Natural killer cell (primary cell): ENCODE data around the gene PLAGL1. TPM values are rescaled to one million over a fixed set of nuclear protein-coding genes. Genes with fewer than 3 reads are reported as not detected.

Source experiments
- ATAC-seq, 3 donors: fragments of 150-1000 bp in 2 of 3; fragments of 200-7000 bp in 1 of 3; cut with Tn5 transposase; 1 replicate in 1 of 3; 2 replicates in 2 of 3; pipeline ENCODE4 v1.10.0; 2021; ENCODE audit warnings: mild to moderate bottlenecking in 2 of 3, moderate library complexity in 2 of 3
- DNase-seq, 2 donors: peaks; one replicate each; pipeline versions ENCODE4 v3.0.0 to v3.0.0-alpha.2; 2013 to 2021; ENCODE audit warnings: mixed read lengths in 1 of 2
- H3K27ac ChIP-seq: one replicate; pipeline ENCODE4 v1.5.1; 2013; ENCODE audit warnings: mild to moderate bottlenecking, low read length
- H3K27me3 ChIP-seq: one replicate; pipeline ENCODE4 v1.6.1; 2013; ENCODE audit warnings: low read length; ENCODE audit not compliant: control insufficient read depth, insufficient read depth
- H3K36me3 ChIP-seq: one replicate; pipeline ENCODE4 v1.6.1; 2013; ENCODE audit warnings: low read length; ENCODE audit not compliant: control insufficient read depth, insufficient read depth
- H3K4me1 ChIP-seq: one replicate; pipeline ENCODE4 v1.6.1; 2013; ENCODE audit warnings: low read length; ENCODE audit not compliant: control insufficient read depth, insufficient read depth
- H3K4me3 ChIP-seq: one replicate; pipeline ENCODE4 v1.5.1; 2013; ENCODE audit warnings: low read length
- H3K9me3 ChIP-seq: one replicate; pipeline ENCODE4 v1.6.1; 2013; ENCODE audit warnings: low read length; ENCODE audit not compliant: control insufficient read depth, insufficient read depth
- H3K27ac Mint-ChIP-seq, 2 donors: one replicate each; pipeline ENCODE4 v1.8.0; 2022; ENCODE audit warnings: mild to moderate bottlenecking in 2 of 2, mixed read lengths in 2 of 2, moderate library complexity in 1 of 2
- H3K27me3 Mint-ChIP-seq, 2 donors: one replicate each; pipeline ENCODE4 v1.8.0; 2022; ENCODE audit warnings: low read depth in 2 of 2, mixed read lengths in 2 of 2
- H3K36me3 Mint-ChIP-seq: one replicate; pipeline ENCODE4 v1.8.0; 2022; ENCODE audit warnings: mixed read lengths
- H3K4me1 Mint-ChIP-seq, 2 donors: one replicate each; pipeline ENCODE4 v1.8.0; 2022; ENCODE audit warnings: mixed read lengths in 2 of 2
- H3K4me3 Mint-ChIP-seq: one replicate; pipeline ENCODE4 v1.8.0; 2022; ENCODE audit warnings: mild to moderate bottlenecking, moderate library complexity, mixed read lengths
- H3K9me3 Mint-ChIP-seq, 2 donors: one replicate each; pipeline ENCODE4 v1.8.0; 2022; ENCODE audit warnings: mixed read lengths in 2 of 2
- WGBS: methylation state at CpG from one replicate; pipeline ENCODE4 v1.1.7; 2013; ENCODE audit warnings: missing lambda C conversion rate; ENCODE audit not compliant: insufficient coverage; 5-methylcytosine and 5-hydroxymethylcytosine counted together
- intact Hi-C: fragments of 100-400 bp; cut with micrococcal nuclease; formaldehyde crosslinking; loops from one replicate; pipeline ENCODE4 v1.14.2; 2022
- total RNA-seq, 4 donors: library from RNA; stranded (reverse); fragments of 120-200 nt in 1 of 4; gene quantifications; one replicate each; pipeline versions ENCODE4 v1.2.3 to v1.2.4, GENCODE V29; 2013 to 2022
- TF ChIP-seq, protein P1 (sequence below): fragments of 200-600 bp; IDR thresholded peaks from one replicate; pipeline ENCODE4 v1.8.0; 2022; ENCODE audit warnings: antibody characterized with exemption

PLAGL1 gene
- total RNA-seq, 3 donors from 2014 or later (not counting 1 experiment from before 2014, with no cell fraction given): 4.9 to 12.2 (median 6.8) TPM

DNA sequence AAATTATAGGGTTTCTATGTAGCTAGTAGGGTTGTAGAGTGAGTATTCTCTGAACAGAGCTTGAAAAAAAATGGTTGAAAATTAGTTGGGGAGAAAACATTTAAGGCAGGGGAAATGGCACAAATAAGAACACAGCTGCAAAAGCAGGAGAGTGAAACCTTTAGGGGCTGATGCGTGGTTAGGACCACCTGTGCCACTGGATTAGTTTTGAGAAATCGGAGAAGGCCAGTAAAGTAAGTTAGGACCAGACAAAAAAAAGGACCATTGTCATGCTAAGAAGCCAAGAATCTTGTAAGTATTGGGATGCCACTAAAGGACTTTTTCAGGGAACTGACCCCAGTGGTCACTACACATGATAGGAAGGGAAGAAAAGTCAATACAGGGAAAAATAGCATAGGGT, 9.4 kb downstream of the PLAGL1 start:
- Mint-ChIP-seq H3K27ac (no peak overlapping the region), H3K4me3 (no peak overlapping the region), H3K27me3 (peaks cover 6 to 17% of the 10 kb centered on the region in 2 donors), H3K4me1 (no peaks in the 10 kb centered on the region), H3K9me3 (no peaks in the 10 kb centered on the region), H3K36me3 (no peaks in the 10 kb centered on the region)
- H3K9me3 ChIP-seq: no peaks in the 10 kb centered on the region
- no peaks in the 10 kb centered on the region for H3K27me3 ChIP-seq
- ATAC-seq: no peak
- no peak for DNase-seq
- H3K27ac ChIP-seq: no peak overlapping the region
- no peaks in the 10 kb centered on the region for H3K4me1 ChIP-seq
- WGBS: 69% methylated on average over 2 of the region's 2 CpGs
- TF ChIP-seq, protein P1, sequence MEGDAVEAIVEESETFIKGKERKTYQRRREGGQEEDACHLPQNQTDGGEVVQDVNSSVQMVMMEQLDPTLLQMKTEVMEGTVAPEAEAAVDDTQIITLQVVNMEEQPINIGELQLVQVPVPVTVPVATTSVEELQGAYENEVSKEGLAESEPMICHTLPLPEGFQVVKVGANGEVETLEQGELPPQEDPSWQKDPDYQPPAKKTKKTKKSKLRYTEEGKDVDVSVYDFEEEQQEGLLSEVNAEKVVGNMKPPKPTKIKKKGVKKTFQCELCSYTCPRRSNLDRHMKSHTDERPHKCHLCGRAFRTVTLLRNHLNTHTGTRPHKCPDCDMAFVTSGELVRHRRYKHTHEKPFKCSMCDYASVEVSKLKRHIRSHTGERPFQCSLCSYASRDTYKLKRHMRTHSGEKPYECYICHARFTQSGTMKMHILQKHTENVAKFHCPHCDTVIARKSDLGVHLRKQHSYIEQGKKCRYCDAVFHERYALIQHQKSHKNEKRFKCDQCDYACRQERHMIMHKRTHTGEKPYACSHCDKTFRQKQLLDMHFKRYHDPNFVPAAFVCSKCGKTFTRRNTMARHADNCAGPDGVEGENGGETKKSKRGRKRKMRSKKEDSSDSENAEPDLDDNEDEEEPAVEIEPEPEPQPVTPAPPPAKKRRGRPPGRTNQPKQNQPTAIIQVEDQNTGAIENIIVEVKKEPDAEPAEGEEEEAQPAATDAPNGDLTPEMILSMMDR: no peak
- intact Hi-C loops: no loop called here
- no peak overlapping the region for H3K4me3 ChIP-seq
- no peaks in the 10 kb centered on the region for H3K36me3 ChIP-seq

DNA sequence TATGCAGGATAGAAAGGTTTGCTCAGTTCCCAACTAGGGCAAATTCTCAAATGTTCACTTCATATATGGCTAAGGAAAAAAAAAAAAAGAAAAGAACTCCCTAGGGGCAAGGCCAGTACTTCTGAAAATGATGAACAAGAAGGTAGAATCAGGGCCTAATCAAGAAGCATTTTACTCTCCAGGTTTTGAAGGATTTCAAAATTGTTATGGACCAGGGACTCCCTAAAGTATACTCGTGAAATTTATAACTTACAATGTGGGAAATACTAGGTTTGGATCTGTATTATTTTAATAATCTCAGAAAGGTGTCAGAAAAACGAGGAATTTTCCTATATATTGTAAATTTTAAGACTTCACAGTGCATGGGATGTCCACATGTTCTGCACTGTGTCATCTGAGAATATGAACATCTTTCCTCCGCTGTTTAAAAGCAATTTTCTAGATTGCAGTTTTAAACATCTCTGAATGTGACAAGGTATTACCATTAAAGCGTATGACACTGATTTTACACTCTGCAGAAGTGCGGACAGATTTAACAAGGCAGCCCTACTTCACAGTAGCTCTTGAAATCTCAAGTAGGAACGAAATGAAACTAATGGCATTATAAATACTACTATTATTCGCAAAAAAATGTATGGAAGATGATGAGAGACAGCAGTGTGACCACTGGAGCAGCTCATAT, 14.0 kb downstream of the PLAGL1 start:
- intact Hi-C loops: no loop called here
- H3K27me3 ChIP-seq: no peaks in the 10 kb centered on the region
- DNase-seq (no peak), ATAC-seq (no peak)
- H3K27ac ChIP-seq: no peak overlapping the region
- H3K36me3 ChIP-seq: no peaks in the 10 kb centered on the region
- Mint-ChIP-seq H3K4me3 (no peak overlapping the region), H3K27ac (no peak overlapping the region), H3K9me3 (no peaks in the 10 kb centered on the region), H3K36me3 (no peaks in the 10 kb centered on the region), H3K4me1 (no peaks in the 10 kb centered on the region), H3K27me3 (peaks cover 7 to 11% of the 10 kb centered on the region in 2 donors)
- TF ChIP-seq, protein P1: no peak
- H3K9me3 ChIP-seq: no peaks in the 10 kb centered on the region
- H3K4me1 ChIP-seq: no peaks in the 10 kb centered on the region
- WGBS: 98% methylated on average over 5 of the region's 7 CpGs
- H3K4me3 ChIP-seq: no peak overlapping the region

DNA sequence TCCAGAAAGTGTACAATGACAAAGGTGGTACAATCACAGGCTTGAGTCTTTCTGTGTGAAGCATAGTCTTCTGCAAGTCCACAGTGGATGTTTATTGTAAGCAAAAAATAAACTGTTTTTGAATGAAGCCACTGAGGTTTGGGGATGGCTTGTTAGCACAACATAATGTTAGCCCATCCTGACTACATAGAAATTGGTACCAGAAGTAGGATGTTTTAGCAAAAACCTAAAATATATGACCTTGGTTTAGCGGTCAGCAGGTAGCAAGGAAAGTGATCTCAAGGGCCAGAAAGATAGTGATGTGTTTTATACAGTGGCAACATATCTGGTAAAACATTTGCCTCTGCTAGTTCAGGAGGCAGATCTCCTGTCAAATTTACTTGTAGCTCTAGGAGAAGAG, 15.8 kb downstream of the PLAGL1 start:
- no peaks in the 10 kb centered on the region for H3K4me1 ChIP-seq
- no peak overlapping the region for H3K4me3 Mint-ChIP-seq
- no peaks in the 10 kb centered on the region for H3K9me3 Mint-ChIP-seq
- no peak overlapping the region for H3K27ac Mint-ChIP-seq
- H3K4me1 Mint-ChIP-seq: no peaks in the 10 kb centered on the region
- H3K27me3 ChIP-seq: no peaks in the 10 kb centered on the region
- intact Hi-C loops: no loop called here
- no peaks in the 10 kb centered on the region for H3K36me3 ChIP-seq
- no peaks in the 10 kb centered on the region for H3K36me3 Mint-ChIP-seq
- H3K9me3 ChIP-seq: no peaks in the 10 kb centered on the region
- WGBS: 100% methylated on average over 1 of the region's 1 CpG
- no peak overlapping the region for H3K4me3 ChIP-seq
- DNase-seq: no peak
- peaks cover 0 to 5% of the 10 kb centered on the region in 2 donors for H3K27me3 Mint-ChIP-seq
- no peak overlapping the region for H3K27ac ChIP-seq
- TF ChIP-seq, protein P1: no peak
- no peak for ATAC-seq
